HG02852 (cell line): ENCODE data around the gene PUS3.

ENCODE experiments used
- ATAC-seq: cut with Tn5 transposase; IDR thresholded peaks from one replicate; pipeline ENCODE4 v1.9.1; 2021; ENCODE audit warnings: mild to moderate bottlenecking, moderate library complexity; ENCODE audit not compliant: unreplicated experiment

The PUS3 gene, protein sequence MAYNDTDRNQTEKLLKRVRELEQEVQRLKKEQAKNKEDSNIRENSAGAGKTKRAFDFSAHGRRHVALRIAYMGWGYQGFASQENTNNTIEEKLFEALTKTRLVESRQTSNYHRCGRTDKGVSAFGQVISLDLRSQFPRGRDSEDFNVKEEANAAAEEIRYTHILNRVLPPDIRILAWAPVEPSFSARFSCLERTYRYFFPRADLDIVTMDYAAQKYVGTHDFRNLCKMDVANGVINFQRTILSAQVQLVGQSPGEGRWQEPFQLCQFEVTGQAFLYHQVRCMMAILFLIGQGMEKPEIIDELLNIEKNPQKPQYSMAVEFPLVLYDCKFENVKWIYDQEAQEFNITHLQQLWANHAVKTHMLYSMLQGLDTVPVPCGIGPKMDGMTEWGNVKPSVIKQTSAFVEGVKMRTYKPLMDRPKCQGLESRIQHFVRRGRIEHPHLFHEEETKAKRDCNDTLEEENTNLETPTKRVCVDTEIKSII

DNA sequence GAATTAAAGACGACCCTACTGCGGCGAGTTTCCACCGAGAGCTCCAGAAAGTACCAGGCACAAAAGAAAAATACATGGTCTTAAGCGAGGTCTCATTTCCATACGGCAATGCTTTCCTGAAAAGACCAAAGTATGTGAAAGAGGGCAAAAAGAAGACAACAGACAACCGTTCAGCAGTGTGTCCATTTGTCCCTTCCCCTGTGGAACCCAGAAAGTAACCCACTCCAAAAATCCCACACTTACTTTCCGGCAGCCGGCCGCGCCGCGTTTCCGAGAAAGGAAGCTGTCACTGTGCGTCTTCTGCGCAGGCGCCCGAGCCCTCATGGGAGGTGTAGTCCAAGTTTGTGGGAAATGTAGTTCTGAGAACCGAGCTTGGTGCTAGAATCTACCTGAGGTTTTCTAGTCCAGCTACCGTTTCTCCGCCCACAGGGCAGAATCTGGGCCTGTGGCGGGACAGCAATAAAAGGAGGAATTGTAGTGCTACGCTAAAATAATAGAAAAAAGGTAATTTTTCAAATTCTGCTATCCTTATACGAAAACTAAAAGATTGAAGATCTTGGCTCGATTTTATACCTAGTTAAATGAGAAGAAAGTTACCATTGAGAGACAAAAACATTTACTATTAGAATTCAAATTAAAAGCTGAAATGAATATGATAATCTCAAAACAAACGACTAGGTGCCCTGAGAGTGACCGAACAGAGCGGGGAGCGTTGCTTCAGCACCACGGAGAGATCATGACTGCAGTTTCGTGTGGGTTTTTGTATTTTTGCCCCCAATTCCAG, at the start of gene PUS3:
Gene PUS3 (minus strand): TSS at position 280 of the 784 bp plus-strand sequence. CDS start 6,922 bp downstream, outside the sequence.
- ATAC-seq: peak; percentile 95

DNA sequence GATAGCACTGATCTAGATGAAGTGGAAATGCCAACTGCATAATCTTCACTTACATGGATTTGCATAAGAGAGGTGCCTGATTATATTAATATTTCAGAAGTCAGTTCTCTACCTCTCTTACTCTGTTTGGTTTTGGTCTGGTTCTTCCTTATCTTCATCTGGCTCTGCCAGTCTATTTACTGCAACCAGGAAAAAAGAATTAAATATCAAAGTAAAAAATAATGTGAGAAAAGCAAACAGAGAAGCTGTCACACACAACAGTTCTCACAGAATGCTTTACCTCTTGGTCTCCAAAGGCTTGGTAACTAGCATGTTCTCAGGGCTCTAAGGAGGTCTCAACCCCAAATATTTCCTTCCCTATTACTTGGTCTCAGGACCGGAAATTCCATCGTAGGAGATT, 49.6 kb upstream of the PUS3 start:
- no peak for ATAC-seq

DNA sequence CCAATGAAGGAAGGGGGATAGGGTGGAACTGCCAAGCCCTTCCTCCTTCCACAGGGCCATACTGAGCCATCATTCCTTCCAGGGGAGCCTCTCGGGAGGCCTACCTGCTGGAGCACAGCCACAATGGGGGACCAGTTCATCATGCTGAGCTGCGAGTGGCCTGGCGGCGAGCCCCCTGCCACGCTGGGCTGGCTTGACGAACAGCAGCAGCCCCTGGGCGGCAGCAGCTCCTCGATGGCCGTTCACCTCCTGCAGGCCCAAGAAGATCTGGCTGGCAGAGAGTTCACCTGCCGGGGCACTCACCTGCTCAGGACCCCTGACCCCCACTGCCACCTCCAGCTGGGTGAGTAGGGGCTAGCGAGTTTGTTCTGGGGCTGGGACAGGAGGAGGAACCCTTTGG, 48.7 kb upstream of the PUS3 start:
- ATAC-seq: no peak

DNA sequence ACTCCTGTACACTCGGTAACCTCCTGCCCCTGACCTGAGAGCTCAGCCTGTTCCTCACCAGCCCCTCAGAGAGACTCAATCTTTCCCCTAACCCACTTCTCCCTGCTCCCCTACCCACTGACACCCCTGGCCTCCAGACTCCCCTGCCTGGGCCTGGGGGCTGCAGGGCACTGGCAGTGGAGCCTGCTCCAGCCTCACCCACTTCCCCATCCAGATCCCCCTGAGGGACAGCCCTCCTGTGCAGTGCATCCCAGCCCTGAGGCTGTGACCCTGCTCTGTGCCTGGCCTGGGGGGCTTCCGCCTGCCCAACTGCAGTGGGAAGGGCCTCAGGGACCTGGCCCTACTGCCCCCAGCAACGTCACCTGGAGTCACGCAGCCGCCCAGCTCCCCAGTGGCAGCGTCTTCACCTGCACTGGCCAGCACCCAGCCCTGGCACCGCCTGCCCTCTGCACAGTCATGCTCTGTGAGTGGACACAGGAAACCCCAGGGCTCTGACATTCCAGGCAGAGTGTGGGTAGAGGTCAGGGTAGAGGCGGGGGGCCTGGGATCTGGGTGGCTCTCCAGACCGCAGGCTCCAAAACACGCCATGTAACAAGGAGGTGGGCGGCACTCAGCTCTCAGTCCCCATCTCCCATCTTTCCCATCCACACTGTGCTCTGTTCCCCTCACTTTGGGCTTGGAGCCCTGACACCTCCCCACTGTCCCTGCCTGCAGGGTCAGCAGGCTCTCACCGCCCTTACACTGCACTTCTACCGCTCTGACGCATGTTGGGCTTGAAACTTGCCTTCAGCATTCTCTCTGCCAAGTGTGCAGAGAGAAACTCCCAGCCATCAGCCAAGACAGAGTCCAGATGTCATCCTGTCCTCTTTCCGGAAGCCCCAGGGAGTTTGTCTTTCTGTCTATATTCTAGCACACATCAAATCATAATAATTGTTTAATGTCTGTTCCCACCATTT, 48.0 kb upstream of the PUS3 start:
- ATAC-seq: no peak

DNA sequence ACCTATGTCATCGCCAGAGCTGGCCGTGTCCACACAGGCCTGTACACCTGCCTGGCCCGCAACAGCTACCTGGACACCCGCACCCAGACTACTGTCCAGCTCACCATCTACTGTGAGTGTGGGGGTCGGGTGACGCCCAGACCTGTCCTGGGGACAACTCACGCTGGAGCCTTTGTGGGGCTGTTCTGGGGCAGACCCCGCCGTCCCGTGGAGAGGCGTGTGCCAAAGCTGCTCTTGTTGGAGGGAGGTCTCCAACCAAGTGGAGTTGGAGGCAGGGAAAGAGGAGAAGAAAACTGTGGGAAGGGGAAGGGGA, 47.1 kb upstream of the PUS3 start:
- no peak for ATAC-seq

DNA sequence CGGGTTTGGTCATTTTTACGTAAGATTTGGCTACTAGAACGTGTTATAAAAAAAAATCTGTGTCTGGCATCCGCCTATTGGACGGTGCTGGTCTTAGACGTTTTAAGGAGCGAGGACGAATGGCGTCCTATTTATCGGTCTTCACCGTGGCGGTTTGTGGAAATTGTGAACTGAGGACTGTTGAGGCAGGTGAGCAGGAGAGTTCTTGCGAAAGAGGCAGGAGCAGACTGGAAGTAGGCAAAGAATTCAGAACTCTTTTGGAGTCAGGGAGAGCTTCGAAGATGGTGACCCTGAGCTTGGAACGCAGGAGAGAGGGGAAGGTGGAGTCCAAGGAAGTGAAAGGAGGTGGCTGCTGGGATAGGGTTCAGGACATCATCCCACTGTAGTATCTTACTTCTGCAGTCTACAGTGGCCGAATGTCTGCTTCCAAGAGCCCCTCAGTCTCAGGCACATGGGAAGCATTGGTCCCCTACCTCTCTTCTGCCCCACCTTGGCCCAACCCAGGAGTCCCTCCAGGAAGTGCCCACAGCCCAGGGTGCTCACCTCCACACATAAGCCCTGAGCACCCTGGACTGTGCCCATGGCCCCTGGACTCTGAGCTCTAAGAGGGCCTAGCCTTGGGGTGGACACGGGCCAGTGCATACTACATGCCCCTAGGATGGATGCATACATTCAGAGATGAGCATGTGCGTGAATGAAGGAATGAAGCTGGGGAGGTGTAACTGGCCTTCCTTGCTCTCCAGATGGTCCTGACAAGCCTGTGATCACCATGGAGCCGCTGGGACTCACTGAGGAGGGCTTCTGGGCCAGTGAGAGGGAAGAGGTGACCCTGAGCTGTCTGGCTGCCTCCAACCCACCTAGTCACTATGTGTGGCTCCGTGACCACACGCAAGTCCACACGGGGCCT, 46.5 kb upstream of the PUS3 start:
- no peak for ATAC-seq

DNA sequence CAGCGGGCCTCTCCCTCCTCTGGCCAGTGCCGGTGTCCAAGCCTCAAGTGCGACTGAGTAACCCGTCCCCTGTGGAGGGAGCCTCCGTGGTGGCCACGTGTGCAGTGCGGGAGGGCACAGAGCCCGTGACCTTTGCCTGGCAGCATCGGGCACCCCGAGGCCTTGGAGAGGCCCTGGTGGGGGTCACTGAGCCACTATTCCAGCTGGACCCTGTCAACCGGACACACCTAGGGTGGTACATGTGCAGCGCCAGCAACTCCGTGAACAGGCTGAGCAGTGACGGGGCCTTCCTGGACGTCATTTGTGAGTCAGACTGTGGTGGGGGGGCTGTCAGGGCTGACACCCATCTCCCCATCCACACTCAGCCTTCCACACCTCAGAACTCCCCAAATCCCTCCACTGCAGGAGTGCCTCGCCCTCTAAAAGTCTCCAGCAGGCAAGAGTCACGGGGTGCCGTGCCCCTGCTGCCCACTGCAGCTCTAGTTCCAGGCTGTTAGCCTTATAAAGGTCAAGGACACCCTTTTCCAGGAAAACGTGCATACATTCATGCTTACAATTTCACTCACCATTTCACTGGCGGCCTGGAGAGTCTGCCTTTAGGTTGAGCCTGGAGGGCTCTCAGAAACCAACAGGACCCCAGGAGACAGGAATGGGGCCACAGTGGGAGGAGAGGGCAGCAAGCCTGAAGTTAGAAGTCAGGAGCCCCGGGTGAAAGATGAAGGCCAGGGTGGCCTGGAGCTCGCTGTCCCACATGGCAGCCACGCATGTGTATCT, 45.5 kb upstream of the PUS3 start:
- no peak for ATAC-seq

DNA sequence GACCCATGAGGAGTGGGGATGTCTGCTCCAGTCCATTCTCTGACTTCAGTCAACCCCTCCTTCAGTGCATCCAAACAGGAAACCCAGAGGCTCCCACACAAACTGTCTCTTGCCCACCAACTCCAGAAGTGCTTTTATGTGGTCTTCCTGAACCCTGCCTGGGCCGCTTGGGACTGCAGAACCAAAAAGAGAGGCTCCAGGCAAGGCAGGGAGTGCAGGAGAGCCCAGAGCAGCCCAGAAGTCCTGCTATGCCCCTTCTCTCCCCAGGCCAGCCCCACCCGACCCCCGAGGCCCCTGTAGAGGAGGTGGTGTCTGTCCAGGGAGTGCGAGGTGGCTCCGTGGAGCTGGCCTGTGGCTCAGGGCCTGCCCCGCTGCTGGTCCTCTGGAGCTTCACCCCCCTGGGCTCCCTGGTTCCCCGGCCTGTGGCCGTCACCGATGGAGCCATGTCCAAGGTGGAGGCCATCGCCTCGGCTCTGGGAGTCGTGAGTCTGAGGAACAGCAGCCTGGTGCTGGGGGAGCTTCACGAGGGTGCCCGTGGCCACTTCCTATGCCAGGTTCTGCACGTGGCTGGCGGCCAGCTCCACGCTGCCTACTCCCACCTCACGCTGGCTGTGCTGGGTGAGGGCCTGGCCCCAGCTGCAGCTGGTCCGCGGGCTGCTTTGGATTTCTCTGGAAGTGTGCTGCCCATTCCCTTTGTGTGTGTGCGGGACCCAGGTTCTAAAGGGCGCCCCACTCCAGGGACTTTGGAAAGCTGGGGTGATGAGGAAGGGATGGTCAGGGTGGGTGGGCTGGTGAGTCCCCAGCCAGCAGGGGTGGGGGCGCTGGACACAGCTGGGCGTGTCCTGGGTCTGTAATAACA, 44.6 kb upstream of the PUS3 start:
- ATAC-seq: no peak

DNA sequence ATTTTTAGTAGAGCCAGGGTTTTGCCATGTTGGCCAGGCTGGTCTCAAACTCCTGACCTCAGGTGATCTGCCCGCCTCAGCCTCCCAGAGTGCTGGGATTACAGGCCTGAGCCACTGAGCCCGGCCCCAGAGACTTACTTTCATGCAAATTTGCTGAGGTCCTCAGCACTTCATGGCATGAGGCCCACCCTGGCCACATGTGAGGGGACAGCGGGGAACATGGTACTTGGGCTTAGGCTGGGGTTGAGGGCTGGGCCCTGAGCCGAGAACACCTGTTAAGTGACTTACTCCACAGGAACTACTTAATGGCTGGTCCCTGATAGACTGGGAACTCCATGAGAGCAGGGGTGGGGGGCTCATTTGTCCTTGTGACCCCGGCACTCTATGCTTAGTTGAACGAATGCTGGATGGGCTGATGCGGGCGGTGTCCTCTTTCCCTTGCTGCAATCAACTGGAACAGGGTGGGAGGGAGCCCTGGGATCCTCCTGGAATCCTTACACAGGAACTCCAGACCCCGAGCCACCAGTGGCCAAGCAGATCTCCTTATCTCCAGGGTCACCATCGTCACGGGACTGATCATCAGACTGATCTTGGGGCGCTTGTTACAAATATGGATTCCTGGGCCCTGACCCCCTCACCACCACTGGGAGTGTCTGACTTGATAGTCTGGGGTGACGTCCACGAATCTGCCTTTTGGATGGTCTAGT, 43.9 kb upstream of the PUS3 start:
- ATAC-seq: no peak

DNA sequence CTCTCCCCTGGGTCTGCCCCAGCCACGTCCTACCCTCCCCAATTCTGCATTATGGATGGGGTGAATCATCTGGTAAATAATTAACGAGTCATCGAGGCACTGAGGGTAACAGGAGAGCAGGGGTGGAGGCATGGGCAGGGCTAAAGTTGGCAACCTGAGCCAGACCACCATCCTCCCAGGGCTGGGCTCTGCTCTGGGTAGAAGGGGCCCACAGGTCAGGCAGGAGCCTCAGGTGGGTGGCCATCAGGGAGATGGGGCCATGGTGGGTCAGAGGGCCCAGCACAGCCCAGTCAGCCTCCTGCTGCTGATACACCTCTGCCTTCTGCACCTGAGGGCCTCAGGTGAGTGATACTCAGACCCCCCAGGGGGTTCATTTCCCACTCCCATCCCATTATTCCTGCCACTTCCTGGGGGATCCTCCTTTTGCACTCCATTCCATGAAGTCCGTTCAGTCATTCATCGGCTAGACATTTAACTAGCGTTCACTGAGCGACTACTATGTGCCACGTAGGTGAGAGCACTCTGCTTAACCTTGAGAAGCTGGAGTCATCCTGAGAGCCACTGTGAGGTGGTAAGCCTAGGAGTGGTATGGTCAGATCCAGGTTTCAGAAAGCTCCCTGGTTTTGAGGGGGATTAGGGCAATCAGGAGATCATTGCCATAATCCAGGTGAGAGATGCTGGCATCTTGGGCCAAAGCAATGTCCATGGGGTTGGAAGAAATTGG, 43.0 kb upstream of the PUS3 start, which contains the start of gene VSIG10L2:
Gene VSIG10L2 (plus strand): TSS at position 248 of the 724 bp plus-strand sequence. CDS start 12 bp downstream, at position 260.
- ATAC-seq: no peak

DNA sequence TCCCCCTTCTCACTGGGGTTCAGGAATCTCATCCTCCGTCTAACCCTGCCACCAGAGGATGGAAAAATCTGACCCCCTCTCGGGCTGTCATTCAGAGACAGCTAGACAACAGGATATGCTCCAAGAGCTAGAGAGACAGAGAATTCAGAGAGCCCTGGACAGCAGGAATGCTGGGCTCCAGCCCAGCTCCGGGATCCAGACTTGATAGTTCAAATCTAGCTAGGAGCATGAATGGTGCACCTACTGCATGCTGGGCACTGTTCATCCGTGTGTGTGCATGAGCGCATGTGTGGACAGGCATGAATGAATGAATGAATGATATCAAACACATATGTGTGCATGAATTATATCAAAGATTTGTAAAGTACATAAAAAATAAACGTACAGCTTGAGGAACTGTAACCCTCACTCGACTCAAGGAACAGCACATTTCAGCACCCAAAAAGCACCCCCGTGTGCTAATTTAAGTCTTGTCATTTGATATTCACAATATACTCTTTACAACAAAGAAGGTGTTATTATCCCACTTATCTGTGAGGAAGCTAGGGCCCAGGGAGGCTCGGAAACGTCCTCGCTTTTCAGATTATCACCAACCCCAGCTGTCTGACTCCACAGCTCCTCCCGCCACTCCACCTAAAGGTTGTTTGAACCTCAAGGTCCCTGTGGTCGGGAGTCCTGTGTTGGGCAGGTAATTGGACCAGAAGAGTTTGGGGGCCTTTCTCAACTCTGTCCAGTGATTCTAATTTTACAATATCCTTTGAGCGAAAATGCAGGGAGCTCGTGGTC, 42.2 kb upstream of the PUS3 start:
- ATAC-seq: no peak

DNA sequence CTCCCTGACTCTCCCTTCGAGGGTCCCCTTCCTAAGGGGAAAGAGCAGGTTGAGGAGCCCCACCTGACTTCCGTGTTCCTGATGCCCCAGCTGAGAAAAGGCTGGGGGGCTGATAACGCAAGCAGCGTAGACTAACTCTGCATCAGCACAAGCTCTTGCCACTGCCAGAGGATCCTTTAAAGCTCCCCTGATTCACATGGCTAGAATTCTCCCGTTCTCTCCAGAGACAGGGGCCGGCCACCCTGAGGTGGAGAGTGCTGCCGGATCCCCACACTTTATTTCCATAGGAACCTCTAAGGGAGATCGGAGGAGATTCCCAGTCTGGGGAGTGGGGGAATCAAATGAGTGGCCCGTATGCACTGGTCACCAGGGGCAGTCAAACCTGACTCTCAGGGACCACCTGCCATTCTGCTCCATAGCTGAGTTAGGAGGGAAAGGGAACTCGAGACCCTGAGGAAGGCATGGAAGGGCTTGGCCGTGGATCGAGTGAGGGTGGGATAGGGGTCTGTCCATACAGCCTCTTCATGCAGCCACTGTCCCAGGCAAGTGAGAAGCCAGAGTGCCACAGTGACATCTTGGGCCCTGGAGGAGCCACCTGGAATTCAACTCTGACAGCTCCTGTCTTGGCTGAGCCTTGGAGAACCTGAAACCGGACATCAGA, 41.5 kb upstream of the PUS3 start:
- no peak for ATAC-seq

DNA sequence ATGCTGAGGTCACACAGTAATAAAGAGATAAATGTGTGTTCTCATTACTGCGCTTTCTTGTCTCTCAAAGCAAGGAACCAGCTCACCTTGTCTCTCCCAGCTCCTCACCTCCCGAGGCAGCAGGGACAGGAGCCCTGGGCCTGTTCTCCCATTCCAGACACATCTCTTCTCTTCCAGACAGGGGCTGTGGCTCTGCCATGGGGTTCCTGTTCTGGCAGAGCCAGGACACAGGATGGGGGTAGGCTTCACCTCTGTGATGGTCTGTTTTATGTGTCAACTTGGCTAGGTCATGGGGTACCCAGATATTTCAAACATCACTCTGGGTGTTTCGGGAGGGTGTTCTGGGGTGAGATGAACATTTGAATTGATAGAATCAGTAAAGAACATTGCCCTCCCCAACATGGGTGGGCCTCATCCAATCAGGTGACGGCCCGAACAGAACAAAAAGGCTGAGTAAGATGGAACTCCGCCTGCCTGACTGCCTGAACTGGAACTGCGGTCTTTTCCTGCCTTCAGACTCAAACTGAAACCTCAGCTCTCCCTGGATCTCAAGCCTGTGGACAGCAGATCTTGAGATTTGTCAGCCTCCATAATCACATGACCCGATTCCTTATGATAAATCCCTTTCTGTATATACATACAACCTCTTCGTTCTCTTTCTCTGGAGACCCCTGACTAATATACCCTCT, 40.8 kb upstream of the PUS3 start:
- ATAC-seq: no peak

DNA sequence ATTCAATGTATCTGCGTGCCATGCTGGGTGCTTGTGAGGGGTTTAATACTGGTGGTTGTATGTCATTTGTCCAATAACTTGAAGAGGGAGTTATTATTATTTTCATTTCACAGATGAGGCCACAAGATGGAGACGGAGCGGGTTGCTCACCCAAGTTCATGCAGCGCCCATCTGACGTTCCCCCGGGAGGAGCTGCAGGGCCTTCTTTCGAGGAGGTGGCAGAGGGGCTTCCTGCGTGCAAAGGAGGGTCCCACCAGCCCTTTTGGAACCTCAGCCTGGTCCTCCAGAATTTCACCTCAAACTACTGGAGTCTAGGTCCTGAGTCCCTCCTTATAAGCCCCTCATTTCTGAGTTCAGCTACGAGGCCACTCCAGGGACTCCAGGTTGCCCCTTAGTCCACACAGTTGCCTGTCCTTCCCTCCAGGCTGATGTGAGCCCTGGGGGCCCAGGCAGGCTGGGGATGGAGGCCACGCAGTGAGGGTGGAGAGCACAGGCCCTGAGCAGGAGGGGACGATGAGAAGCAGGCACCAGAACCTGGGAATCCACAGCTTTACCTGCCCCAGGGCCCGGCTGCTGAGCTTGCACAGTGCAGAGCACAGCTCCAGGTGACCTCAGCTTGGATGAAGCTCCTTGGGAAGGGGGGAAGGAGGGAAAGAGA, 39.9 kb upstream of the PUS3 start:
- ATAC-seq: no peak
